Coronary artery (tissue), 2 donors: ENCODE results near the gene TMA7B.

Experiments used
- DNase-seq: peaks from one replicate; pipeline ENCODE4 v3.0.0-alpha.2; 2017; ENCODE audit warnings: low spot score
- H3K27ac ChIP-seq, 2 donors: fragments of 200-600 bp; sonication (generic); one replicate each; pipeline ENCODE4 v1.5.1; 2016 to 2019
- H3K4me3 ChIP-seq: fragments of 200-600 bp; sonication (generic); 2 replicates; pipeline ENCODE4 v1.5.1; 2016; ENCODE audit warnings: mild to moderate bottlenecking, moderate library complexity
- CTCF ChIP-seq: fragments of 200-600 bp; sonication (generic); IDR thresholded peaks from one replicate; pipeline ENCODE4 v1.5.1; 2019; ENCODE audit warnings: antibody characterized with exemption

TMA7B gene

GRCh38 chr22:39958949-39959639, 1.1 kb upstream of the TMA7B start:
- no peak overlapping the region for H3K27ac ChIP-seq
- TF ChIP-seq CTCF: no peak
- DNase-seq: no peak
- H3K4me3 ChIP-seq: no peak overlapping the region

GRCh38 chr22:39960791-39961746, 872 bp downstream of the TMA7B start:
- Histone ChIP-seq H3K4me3 (no peak overlapping the region), H3K27ac (no peak overlapping the region)
- no peak for DNase-seq
- no peak for TF ChIP-seq CTCF

- no peak for TF ChIP-seq CTCF
- H3K4me3 ChIP-seq: no peak overlapping the region
- no peak for DNase-seq
- no peak overlapping the region for H3K27ac ChIP-seq
Observed at GRCh38 chr22:39962071-39962470, 1.9 kb downstream of the TMA7B start.

GRCh38 chr22:39965748-39966147, 5.6 kb downstream of the TMA7B start:
- no peak overlapping the region for H3K27ac ChIP-seq
- H3K4me3 ChIP-seq: no peak overlapping the region
- TF ChIP-seq CTCF: no peak
- no peak for DNase-seq

- H3K4me3 ChIP-seq: no peak overlapping the region
- no peak for TF ChIP-seq CTCF
- DNase-seq: no peak
- no peak overlapping the region for H3K27ac ChIP-seq
Observed at GRCh38 chr22:39966470-39966869, 6.3 kb downstream of the TMA7B start.

GRCh38 chr22:39967103-39967829, 7.1 kb downstream of the TMA7B start:
- no peak for DNase-seq
- Histone ChIP-seq H3K27ac (no peak overlapping the region), H3K4me3 (no peak overlapping the region)
- no peak for TF ChIP-seq CTCF
